ENCODE results near the gene RANBP2.

RANBP2 gene

DNA sequence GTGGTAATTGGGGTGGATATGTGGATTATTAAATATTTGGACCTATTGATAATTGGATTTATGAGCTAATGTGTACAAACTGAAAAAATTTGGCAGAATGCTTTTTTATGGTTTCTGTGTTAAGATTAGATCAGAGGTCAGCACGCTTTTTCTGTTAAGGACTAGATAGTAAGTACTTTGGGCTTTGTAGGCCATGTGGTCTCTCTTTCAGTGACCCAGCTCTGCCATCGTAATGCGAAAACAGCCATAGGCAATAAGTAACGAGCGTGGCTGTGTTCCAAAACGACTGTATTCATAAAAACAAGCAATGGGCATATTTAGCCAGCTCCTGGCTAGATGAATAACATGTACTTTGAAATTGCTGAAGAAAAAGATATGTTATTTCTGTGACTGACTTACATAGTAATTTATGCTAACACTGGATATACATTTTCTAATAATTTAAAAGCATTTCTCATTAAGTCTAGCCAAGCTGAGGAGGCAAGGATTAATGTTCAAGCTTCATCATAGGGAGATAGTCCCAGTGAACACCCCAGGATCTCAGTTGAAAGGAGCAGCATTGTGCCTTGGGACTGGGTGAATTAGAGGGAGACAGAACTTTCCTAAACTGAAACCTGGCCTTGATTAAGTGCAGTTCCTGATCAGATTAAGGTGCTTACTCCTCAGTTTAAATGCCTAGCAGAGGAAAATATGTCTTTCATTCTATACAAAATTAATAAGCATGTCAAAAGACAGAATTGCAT is 87.3 kb downstream of the RANBP2 start:
- H3K4me3 ChIP-seq (ENCODE audit: low read depth in 1 of 2, low read length in 2 of 2) = no peak overlapping the region
- peaks cover 0 to 15% of the 10 kb centered on the region in 2 donors for H3K36me3 ChIP-seq (ENCODE audit: control insufficient read depth in 1 of 2, insufficient read depth in 2 of 2, low read length in 2 of 2)
- H3K4me1 ChIP-seq (ENCODE audit: control insufficient read depth in 1 of 2, insufficient read depth in 2 of 2, low read length in 2 of 2) = no peaks in the 10 kb centered on the region
- no peak overlapping the region for H3K27ac ChIP-seq (ENCODE audit: low read depth, low read length)
- H3K9me3 ChIP-seq (ENCODE audit: control insufficient read depth in 1 of 2, low read length in 2 of 2) = peaks cover 3 to 14% of the 10 kb centered on the region in 2 donors
- no peak overlapping the region for H3K9ac ChIP-seq (ENCODE audit: low read depth in 1 of 2, low read length in 2 of 2)
- no peaks in the 10 kb centered on the region for H3K27me3 ChIP-seq (ENCODE audit: control insufficient read depth in 1 of 2, insufficient read depth in 2 of 2, low read length in 2 of 2)

DNA sequence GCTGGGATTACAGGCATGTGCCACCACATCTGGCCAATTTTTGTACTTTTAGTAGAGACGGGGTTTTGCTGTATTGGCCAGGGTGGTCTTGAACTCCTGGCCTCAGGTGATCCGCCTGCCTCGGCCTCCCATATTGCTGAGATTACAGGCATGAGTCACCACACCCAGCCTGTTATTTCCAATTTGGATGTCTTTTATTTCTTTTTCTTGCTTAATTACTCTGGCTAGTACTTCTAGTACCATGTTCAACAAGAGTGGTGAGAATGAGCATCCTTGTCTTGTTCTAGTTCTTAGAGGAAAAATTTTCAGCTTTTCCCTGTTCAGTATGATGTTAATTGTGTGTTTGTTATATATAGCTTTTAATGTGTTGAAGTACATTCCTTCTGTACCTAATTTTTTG is 90.7 kb downstream of the RANBP2 start:
- no peak overlapping the region for H3K4me3 ChIP-seq (ENCODE audit: low read depth in 1 of 2, low read length in 2 of 2)
- H3K27ac ChIP-seq (ENCODE audit: low read depth, low read length) = no peak overlapping the region
- H3K9ac ChIP-seq (ENCODE audit: low read depth in 1 of 2, low read length in 2 of 2) = no peak overlapping the region
- H3K9me3 ChIP-seq (ENCODE audit: control insufficient read depth in 1 of 2, low read length in 2 of 2) = peaks cover 3 to 14% of the 10 kb centered on the region in 2 donors
- no peaks in the 10 kb centered on the region for H3K27me3 ChIP-seq (ENCODE audit: control insufficient read depth in 1 of 2, insufficient read depth in 2 of 2, low read length in 2 of 2)
- H3K4me1 ChIP-seq (ENCODE audit: control insufficient read depth in 1 of 2, insufficient read depth in 2 of 2, low read length in 2 of 2) = no peaks in the 10 kb centered on the region
- peaks cover 0 to 11% of the 10 kb centered on the region in 2 donors for H3K36me3 ChIP-seq (ENCODE audit: control insufficient read depth in 1 of 2, insufficient read depth in 2 of 2, low read length in 2 of 2)

DNA sequence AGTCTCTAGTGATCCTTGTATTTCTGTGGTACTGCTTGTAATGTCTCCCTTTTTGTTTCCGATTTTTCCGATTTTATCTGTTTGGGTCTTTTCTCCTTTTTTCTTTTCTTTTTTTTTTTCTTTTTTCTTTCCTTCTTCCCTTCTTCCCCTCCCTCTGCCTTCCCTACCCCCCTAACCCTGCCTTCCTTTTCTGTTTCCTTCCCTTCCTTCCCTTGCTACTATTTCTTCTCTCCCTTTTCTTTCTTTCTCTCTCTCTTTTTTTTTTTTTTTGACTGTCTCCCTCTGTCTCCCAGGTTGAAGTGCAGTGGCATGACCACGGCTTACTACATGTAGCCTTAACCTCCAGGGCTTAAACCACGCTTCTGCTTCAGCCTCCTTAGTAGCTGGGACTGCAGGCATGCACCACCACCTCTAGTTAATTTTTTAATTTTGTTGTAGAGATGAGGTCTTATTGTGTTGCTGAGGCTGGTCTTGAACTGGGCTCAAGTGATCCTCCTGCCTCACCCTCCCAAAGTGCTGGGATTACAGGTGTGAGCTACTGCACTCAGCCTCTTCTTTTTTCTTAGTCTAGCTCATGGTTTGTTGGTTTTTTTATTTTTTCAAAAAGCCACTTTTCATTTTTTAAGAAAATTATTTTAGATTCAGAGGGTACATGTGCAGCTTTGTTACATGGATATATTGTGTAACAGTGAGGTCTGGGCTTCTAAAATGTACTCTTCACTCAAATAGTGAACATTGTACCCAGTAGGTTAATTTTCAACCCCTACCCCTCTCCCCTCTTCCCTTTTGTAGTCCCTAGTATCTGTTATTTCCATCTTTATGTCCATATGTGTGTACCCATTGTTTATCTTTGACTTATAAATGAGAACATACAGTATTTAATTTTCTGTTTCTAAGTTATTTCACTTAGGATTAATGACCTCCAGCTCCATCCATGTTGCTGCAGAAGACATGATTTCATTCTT is 92.0 kb downstream of the RANBP2 start:
- Histone ChIP-seq H3K27me3 (ENCODE audit: control insufficient read depth in 1 of 2, insufficient read depth in 2 of 2, low read length in 2 of 2) (no peaks in the 10 kb centered on the region), H3K9ac (ENCODE audit: low read depth in 1 of 2, low read length in 2 of 2) (no peak overlapping the region), H3K4me1 (ENCODE audit: control insufficient read depth in 1 of 2, insufficient read depth in 2 of 2, low read length in 2 of 2) (no peaks in the 10 kb centered on the region), H3K4me3 (ENCODE audit: low read depth in 1 of 2, low read length in 2 of 2) (no peak overlapping the region), H3K36me3 (ENCODE audit: control insufficient read depth in 1 of 2, insufficient read depth in 2 of 2, low read length in 2 of 2) (peaks cover 0 to 17% of the 10 kb centered on the region in 2 donors), H3K27ac (ENCODE audit: low read depth, low read length) (no peak overlapping the region), H3K9me3 (ENCODE audit: control insufficient read depth in 1 of 2, low read length in 2 of 2) (peaks cover 3 to 14% of the 10 kb centered on the region in 2 donors)

DNA sequence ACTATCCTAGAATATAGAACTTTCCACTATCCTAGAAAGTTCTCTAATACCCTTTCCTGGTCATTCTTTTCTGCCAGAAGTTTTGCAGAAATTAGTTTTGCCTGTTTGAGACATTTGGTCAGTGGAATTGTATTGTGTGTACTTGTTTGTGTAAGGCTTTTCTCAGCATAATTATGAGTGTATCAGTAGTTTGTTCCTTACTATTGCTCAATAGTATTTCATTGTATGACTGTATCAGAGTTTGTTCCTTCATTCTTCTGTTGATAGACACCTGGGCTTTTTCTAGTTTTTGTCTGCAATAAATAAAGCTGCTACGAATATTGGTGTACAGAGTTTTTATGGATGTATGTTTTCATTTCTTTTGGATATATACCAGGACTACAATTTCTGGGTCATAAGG is 94.5 kb downstream of the RANBP2 start:
- Histone ChIP-seq H3K9ac (ENCODE audit: low read depth in 1 of 2, low read length in 2 of 2) (no peak overlapping the region), H3K36me3 (ENCODE audit: control insufficient read depth in 1 of 2, insufficient read depth in 2 of 2, low read length in 2 of 2) (peaks cover 0 to 27% of the 10 kb centered on the region in 2 donors), H3K4me1 (ENCODE audit: control insufficient read depth in 1 of 2, insufficient read depth in 2 of 2, low read length in 2 of 2) (no peaks in the 10 kb centered on the region), H3K27me3 (ENCODE audit: control insufficient read depth in 1 of 2, insufficient read depth in 2 of 2, low read length in 2 of 2) (no peaks in the 10 kb centered on the region), H3K4me3 (ENCODE audit: low read depth in 1 of 2, low read length in 2 of 2) (no peak overlapping the region), H3K27ac (ENCODE audit: low read depth, low read length) (no peak overlapping the region), H3K9me3 (ENCODE audit: control insufficient read depth in 1 of 2, low read length in 2 of 2) (peaks cover 3 to 13% of the 10 kb centered on the region in 2 donors)

DNA sequence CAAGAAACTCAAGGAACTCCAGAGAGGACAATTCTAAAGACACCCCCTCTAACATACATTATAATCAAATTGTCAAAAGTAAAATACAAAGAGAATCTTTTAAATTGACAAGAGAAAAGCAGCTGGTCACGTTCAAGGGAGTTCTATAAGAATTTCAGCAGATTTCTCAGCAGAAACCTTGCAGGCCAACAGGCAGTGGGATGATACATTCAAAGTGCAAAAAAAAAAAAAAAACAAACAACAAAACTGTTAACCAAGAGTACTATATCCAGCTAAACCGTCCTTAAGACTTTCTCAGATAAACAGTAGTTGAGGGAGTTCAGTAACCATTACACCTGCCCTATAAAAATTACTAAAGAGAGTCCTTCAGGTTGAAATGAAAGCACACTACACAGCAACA is 101.2 kb downstream of the RANBP2 start:
- H3K4me3 ChIP-seq (ENCODE audit: low read depth in 1 of 2, low read length in 2 of 2) = no peak overlapping the region
- no peaks in the 10 kb centered on the region for H3K27me3 ChIP-seq (ENCODE audit: control insufficient read depth in 1 of 2, insufficient read depth in 2 of 2, low read length in 2 of 2)
- peaks cover 3 to 16% of the 10 kb centered on the region in 2 donors for H3K9me3 ChIP-seq (ENCODE audit: control insufficient read depth in 1 of 2, low read length in 2 of 2)
- H3K4me1 ChIP-seq (ENCODE audit: control insufficient read depth in 1 of 2, insufficient read depth in 2 of 2, low read length in 2 of 2) = no peaks in the 10 kb centered on the region
- H3K9ac ChIP-seq (ENCODE audit: low read depth in 1 of 2, low read length in 2 of 2) = no peak overlapping the region
- peaks cover 5 to 30% of the 10 kb centered on the region in 2 donors for H3K36me3 ChIP-seq (ENCODE audit: control insufficient read depth in 1 of 2, insufficient read depth in 2 of 2, low read length in 2 of 2)
- H3K27ac ChIP-seq (ENCODE audit: low read depth, low read length) = no peak overlapping the region

DNA sequence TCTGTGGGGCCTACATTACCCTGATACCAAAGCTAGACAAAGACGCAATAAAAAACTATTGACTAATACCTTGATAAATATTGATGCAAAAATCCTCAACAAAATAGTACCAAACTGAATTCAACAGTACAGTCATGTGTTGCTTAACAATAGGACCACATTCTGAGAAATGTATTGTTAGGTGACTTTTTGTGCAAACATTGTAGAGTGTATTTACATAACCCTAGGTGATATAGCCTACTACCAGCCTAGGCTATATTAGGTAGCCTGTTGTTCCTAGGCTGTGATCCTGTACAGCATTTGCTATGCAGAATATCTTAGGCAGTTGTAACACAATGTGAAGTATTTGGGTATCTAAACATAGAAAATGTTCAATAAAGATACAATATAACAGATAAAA is 104.0 kb downstream of the RANBP2 start:
- Histone ChIP-seq H3K9ac (ENCODE audit: low read depth in 1 of 2, low read length in 2 of 2) (no peak overlapping the region), H3K4me1 (ENCODE audit: control insufficient read depth in 1 of 2, insufficient read depth in 2 of 2, low read length in 2 of 2) (no peaks in the 10 kb centered on the region), H3K36me3 (ENCODE audit: control insufficient read depth in 1 of 2, insufficient read depth in 2 of 2, low read length in 2 of 2) (peaks cover 5 to 6% of the 10 kb centered on the region in 2 donors), H3K27ac (ENCODE audit: low read depth, low read length) (no peak overlapping the region), H3K9me3 (ENCODE audit: control insufficient read depth in 1 of 2, low read length in 2 of 2) (peaks cover 3 to 16% of the 10 kb centered on the region in 2 donors), H3K27me3 (ENCODE audit: control insufficient read depth in 1 of 2, insufficient read depth in 2 of 2, low read length in 2 of 2) (no peaks in the 10 kb centered on the region), H3K4me3 (ENCODE audit: low read depth in 1 of 2, low read length in 2 of 2) (no peak overlapping the region)

DNA sequence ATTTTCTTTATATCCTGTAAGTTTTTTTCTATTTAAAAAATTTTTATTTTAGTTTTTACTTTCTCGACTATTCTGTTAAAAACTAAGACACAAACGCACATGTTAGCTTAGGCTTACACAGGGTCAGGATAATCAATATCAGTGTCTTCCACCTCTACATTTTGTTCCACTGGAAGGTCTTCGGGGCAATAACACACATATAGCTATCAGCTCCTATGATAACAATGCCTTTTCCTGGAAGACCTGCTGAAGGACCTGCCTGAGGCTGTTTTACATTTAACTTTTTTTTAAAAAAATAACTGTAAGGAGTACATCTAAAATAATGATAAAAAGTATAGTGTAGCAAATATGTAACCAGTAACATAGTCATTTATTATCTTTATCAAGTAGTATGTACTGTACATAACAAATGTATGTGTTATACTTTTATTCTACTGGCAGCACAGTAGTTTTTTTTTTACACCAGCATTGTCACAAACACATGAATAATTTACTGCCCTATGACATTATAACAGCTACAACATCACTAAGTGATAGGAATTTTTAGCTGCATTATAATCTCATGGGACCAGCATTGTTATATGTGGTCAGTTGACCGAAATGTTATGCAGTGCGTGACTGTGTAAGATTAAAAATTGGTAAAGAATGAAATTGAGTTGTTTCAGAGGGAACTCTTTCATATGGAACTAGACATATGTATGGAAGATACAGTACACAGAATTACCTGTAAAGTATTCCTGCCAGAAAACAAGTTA is 105.2 kb downstream of the RANBP2 start:
- Histone ChIP-seq H3K36me3 (ENCODE audit: control insufficient read depth in 1 of 2, insufficient read depth in 2 of 2, low read length in 2 of 2) (peaks cover 0 to 1% of the 10 kb centered on the region in 2 donors), H3K9me3 (ENCODE audit: control insufficient read depth in 1 of 2, low read length in 2 of 2) (peaks cover 3 to 10% of the 10 kb centered on the region in 2 donors), H3K27ac (ENCODE audit: low read depth, low read length) (no peak overlapping the region), H3K27me3 (ENCODE audit: control insufficient read depth in 1 of 2, insufficient read depth in 2 of 2, low read length in 2 of 2) (no peaks in the 10 kb centered on the region), H3K4me3 (ENCODE audit: low read depth in 1 of 2, low read length in 2 of 2) (no peak overlapping the region), H3K9ac (ENCODE audit: low read depth in 1 of 2, low read length in 2 of 2) (no peak overlapping the region), H3K4me1 (ENCODE audit: control insufficient read depth in 1 of 2, insufficient read depth in 2 of 2, low read length in 2 of 2) (no peaks in the 10 kb centered on the region)

DNA sequence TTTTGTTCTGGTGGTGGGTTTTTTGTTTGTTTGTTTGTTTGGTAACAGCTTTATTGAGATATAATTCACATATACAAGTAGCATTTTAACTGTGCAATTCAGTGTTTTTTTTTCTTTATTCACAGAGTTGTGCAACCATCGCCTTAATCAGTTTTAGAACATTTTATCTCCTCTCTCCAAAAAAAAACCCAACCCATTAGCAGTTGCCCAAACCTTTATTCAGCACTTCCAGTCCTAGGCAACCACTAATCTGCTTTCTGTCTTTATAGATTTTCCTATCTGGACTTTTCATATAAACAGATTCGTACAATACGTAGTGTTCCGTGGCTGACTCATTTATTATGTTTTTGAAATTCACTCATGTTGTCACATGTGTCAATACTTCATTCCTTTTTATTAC is 106.0 kb downstream of the RANBP2 start:
- Histone ChIP-seq H3K4me3 (ENCODE audit: low read depth in 1 of 2, low read length in 2 of 2) (no peak overlapping the region), H3K27me3 (ENCODE audit: control insufficient read depth in 1 of 2, insufficient read depth in 2 of 2, low read length in 2 of 2) (no peaks in the 10 kb centered on the region), H3K27ac (ENCODE audit: low read depth, low read length) (no peak overlapping the region), H3K9ac (ENCODE audit: low read depth in 1 of 2, low read length in 2 of 2) (no peak overlapping the region), H3K36me3 (ENCODE audit: control insufficient read depth in 1 of 2, insufficient read depth in 2 of 2, low read length in 2 of 2) (no peaks in the 10 kb centered on the region), H3K4me1 (ENCODE audit: control insufficient read depth in 1 of 2, insufficient read depth in 2 of 2, low read length in 2 of 2) (no peaks in the 10 kb centered on the region), H3K9me3 (ENCODE audit: control insufficient read depth in 1 of 2, low read length in 2 of 2) (peaks cover 2 to 5% of the 10 kb centered on the region in 2 donors)

DNA sequence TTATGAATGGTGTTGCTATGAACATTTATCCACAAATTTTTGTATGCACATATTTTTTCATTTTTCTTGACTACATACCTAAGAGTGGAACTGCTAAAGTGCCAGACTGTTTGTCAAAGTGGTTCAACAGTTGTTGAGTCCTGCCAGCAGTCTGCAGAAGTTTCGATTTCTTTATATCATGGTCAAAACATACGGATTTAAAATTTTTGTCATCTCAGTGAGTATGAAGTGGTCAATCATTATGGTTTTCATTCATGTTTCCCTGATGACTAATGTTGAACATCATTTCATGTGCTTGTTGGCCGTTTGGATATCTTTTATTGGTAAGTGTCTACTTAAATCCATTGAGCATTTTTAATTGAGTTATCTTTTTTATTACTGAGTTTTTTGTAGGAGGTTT is 106.5 kb downstream of the RANBP2 start:
- H3K27ac ChIP-seq (ENCODE audit: low read depth, low read length) = no peak overlapping the region

More for the DNA sequence above, 106.5 kb downstream of the RANBP2 start:
- Histone ChIP-seq H3K4me3 (ENCODE audit: low read depth in 1 of 2, low read length in 2 of 2) (no peak overlapping the region), H3K36me3 (ENCODE audit: control insufficient read depth in 1 of 2, insufficient read depth in 2 of 2, low read length in 2 of 2) (no peaks in the 10 kb centered on the region), H3K9ac (ENCODE audit: low read depth in 1 of 2, low read length in 2 of 2) (no peak overlapping the region), H3K9me3 (ENCODE audit: control insufficient read depth in 1 of 2, low read length in 2 of 2) (peaks cover 0 to under 1% of the 10 kb centered on the region in 2 donors), H3K4me1 (ENCODE audit: control insufficient read depth in 1 of 2, insufficient read depth in 2 of 2, low read length in 2 of 2) (no peaks in the 10 kb centered on the region), H3K27me3 (ENCODE audit: control insufficient read depth in 1 of 2, insufficient read depth in 2 of 2, low read length in 2 of 2) (no peaks in the 10 kb centered on the region)

Measured in duodenal mucosa (tissue), 2 donors.